ENCODE measurements around the gene KNDC1.

DNA sequence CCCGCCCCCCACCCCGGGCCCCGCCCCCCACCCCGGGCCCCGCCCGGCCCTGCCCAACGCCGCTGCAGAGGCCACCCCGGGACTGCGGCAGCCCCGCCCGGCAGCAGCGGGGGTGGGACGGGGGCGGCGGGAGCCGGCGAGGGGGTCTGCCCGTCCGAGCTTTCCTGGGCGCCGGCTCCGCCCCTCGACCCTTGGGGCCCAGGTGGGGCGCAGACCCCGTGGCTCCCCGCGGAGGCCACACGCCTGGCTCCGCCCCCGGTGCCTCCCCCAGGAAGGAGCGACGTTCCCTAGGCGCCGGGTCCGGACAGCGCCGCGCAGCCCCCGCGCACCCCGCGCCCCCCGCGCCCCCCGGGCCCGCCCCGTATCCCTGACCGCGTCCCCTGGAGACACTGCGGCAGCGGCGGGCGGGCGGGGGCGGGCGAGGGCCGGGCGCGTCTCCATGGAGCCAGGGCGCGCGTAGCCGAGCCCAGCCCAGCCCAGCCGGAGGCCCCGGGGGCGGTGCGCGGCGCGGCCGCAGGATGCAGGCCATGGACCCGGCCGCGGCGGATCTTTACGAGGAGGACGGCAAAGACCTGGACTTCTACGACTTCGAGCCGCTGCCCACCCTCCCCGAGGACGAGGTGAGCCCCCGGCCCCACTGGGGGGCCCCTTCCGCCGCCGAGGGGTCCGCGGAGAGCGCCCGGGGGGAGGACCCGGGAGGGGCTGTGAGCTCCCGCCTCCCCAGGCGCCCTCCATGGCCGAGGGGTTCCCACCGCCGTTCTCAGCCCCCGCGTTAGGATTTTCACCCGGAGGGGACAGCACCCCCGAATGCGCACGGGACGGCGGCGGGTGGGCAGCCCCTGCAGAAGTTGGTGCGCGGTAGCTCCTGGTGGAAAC, at the start of gene KNDC1:
- TF ChIP-seq, protein P1, sequence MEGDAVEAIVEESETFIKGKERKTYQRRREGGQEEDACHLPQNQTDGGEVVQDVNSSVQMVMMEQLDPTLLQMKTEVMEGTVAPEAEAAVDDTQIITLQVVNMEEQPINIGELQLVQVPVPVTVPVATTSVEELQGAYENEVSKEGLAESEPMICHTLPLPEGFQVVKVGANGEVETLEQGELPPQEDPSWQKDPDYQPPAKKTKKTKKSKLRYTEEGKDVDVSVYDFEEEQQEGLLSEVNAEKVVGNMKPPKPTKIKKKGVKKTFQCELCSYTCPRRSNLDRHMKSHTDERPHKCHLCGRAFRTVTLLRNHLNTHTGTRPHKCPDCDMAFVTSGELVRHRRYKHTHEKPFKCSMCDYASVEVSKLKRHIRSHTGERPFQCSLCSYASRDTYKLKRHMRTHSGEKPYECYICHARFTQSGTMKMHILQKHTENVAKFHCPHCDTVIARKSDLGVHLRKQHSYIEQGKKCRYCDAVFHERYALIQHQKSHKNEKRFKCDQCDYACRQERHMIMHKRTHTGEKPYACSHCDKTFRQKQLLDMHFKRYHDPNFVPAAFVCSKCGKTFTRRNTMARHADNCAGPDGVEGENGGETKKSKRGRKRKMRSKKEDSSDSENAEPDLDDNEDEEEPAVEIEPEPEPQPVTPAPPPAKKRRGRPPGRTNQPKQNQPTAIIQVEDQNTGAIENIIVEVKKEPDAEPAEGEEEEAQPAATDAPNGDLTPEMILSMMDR (IDR thresholded peaks at IDR 0.05), result no peak
- no peak for TF ChIP-seq POLR2A (IDR thresholded peaks at IDR 0.05)
